Activated CD4-positive, CD25-positive, alpha-beta regulatory T cell treated with anti-CD3 and anti-CD28 coated beads, Interleukin-2, amount 50 U/mL, for 24 hours (primary cell): Measurements from ENCODE around the gene C12orf57.
A peak's percentile ranks its signal among the peaks of the same experiment; 100 is the strongest.

Experiments
- ATAC-seq, 2 donors: fragments of 150-1000 bp; cut with Tn5 transposase; one replicate each; pipeline ENCODE4 v1.10.0; 2021; ENCODE audit warnings: mild to moderate bottlenecking in 1 of 2, moderate library complexity in 1 of 2

The C12orf57 gene

DNA sequence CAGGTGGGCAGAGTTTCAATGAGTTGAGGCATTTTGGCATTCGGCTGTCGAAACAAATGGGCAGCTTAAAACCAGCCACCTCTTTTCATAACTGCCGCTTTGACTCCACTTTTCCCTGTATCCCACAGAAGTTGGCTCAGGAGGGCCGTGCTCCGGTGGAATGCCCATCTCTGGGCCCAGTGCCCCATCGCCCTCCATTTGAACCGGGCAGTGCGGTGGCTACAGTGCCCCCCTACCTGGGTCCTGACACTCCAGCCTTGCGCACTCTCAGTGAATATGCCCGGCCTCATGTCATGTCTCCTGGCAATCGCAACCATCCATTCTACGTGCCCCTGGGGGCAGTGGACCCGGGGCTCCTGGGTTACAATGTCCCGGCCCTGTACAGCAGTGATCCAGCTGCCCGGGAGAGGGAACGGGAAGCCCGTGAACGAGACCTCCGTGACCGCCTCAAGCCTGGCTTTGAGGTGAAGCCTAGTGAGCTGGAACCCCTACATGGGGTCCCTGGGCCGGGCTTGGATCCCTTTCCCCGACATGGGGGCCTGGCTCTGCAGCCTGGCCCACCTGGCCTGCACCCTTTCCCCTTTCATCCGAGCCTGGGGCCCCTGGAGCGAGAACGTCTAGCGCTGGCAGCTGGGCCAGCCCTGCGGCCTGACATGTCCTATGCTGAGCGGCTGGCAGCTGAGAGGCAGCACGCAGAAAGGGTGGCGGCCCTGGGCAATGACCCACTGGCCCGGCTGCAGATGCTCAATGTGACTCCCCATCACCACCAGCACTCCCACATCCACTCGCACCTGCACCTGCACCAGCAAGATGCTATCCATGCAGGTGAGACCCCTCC, 5.2 kb upstream of the C12orf57 start:
- no peak for ATAC-seq

DNA sequence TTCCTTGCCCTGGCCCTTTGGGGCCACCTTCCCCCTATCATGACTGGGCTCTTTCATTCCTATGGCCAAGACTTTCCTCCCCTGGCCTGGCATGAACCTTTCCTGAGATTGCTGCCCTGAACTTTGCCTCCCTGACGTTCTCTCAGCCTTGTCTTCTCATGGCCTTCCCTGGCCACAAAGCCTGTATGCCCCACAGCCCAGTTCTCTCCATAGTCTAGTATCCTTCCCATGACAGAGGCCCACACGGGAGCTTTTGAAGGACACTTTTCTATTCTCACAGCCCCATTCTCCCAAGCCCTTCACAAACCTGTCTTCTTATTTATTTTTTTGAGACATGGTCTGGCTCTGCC, 4.7 kb upstream of the C12orf57 start:
- no peak for ATAC-seq

DNA sequence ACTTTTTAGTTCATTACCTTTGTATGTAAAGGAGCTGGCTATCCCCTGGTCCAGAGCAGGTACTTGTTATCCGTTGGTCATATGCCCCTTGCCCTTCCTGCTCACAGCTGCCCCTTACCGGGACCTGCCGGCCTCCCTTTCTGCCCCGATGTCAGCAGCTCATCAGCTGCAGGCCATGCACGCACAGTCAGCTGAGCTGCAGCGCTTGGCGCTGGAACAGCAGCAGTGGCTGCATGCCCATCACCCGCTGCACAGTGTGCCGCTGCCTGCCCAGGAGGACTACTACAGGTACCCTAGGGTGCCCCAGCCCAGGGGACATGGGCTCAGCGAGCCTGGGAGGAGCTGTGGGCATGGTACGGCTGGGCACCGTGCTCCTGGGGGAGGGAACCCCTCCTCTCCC, 2.6 kb upstream of the C12orf57 start:
- ATAC-seq: no peak

DNA sequence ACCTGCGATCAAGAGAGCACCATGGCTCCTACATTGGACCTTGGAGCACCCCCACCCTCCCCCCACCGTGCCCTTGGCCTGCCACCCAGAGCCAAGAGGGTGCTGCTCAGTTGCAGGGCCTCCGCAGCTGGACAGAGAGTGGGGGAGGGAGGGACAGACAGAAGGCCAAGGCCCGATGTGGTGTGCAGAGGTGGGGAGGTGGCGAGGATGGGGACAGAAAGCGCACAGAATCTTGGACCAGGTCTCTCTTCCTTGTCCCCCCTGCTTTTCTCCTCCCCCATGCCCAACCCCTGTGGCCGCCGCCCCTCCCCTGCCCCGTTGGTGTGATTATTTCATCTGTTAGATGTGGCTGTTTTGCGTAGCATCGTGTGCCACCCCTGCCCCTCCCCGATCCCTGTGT, 2.0 kb upstream of the C12orf57 start:
- ATAC-seq: no peak

DNA sequence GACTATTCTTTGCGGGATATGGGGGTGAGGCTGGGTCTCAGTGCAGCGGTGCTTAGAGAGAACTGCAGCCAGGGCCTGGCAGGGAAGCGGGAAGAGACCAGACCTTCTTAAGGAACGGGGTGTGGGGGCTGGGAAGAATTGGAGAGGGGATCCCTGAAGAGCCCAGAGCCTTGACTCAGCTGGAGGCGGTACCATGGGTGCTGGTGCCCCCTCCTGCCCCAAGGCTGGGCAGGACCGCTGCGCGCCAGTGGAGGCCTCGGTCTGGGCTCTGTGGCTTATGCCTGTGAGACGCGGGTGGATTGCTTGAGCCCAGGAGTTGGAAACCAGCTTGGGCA, 1.5 kb upstream of the C12orf57 start:
- no peak for ATAC-seq

DNA sequence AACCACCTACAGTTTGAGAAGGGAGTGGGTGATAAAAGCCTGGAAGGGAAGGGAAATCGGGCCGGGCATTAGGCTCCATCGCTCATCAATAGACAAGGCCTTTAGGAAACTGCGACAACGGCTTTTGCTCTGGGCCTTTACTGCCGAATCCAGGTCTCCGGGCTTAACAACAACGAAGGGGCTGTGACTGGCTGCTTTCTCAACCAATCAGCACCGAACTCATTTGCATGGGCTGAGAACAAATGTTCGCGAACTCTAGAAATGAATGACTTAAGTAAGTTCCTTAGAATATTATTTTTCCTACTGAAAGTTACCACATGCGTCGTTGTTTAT, 467 bp upstream of the C12orf57 start:
- ATAC-seq: peak; percentile 47 to 53

DNA sequence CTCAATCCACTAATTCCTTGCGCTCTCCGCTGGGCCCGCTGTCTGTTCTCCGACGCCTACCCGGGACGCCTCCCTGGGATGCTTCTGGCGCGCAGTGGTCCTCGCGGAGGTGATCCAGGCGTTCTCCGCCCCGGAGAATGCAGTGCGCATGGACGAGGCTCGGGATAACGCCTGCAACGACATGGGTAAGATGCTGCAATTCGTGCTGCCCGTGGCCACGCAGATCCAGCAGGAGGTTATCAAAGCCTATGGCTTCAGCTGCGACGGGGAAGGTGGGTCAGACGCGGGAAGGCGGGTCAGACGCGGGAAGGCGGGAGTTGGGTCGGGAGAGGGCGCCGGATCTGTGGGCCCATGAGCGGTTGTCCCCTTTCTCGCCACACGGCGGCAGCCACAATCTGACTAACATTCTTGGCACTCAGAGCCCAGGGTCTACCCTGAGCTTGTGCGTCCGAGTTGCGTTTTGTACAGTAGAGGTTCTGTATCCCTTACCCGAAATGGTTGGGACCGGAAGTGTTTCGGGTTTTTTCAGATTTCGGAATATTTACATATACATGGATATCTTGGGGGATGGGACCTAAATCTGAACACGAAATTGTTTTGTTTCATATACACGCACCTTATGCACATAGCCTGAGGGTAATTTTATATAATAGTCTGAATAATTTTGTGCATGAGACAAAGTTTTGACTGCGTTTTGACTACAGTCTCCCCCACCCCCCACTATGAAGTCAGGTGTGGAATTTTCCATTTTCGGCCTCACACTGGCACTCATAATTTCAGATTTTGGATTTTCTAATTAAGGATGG, 762 bp downstream of the C12orf57 start:
- ATAC-seq: peak; percentile 47 to 54

DNA sequence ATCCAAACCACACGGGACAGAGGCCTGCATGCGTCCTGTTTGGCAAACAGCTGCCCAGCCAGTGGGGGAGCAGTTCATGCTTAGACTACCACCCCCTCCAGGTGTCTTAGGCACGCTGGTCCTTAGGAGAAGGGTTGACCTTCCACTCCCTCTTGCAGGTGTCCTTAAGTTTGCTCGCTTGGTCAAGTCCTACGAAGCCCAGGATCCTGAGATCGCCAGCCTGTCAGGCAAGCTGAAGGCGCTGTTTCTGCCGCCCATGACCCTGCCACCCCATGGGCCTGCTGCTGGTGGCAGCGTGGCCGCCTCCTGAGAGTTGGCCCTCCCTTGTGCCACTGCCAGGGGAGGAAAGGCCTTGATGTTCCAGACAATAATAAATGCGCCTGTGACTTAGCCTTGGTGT, 1.8 kb downstream of the C12orf57 start:
- no peak for ATAC-seq

DNA sequence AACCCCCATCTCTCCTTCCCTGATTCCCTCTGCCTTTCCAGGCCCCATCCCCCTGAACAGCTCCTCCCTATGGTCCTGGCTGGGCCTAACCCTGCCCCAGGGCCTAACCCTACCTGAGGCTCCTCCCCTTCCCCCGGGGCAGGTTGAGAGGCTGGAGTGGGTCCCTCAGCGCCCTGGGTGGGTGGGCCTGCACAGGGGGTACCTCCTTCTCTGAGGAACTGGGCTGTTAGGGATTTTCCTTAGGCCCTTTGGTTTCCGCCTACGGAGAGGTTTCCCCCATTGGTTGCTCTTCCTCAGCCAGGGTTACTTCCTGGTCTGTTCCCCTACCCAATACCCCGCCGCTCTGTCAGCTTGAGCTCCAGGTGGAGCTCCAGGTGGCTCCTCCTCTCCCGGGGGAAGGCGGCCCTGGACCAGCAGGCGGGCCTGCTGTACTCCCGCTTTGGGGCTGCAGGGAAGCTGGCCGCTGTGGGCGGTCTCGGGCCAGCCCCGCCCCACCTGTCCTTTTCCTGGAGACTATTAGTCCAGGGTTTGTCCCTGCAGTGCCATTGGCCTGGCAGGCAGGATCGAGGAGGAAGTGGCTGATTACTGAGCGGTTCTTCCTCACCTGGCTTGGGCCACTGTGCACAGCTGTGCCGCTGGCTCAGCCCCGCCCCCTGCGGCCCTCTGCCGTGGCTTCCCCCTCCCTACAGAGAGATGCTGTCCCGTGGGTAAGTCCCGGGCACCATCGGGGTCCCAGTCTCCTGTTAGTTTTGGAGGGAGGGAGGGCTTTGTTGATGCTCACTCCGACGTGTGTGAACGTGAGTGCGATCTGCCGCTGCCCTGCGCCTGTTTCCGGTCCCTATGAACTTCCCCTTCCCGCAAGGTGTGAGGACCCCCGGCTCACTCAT, 2.5 kb downstream of the C12orf57 start:
- no peak for ATAC-seq

DNA sequence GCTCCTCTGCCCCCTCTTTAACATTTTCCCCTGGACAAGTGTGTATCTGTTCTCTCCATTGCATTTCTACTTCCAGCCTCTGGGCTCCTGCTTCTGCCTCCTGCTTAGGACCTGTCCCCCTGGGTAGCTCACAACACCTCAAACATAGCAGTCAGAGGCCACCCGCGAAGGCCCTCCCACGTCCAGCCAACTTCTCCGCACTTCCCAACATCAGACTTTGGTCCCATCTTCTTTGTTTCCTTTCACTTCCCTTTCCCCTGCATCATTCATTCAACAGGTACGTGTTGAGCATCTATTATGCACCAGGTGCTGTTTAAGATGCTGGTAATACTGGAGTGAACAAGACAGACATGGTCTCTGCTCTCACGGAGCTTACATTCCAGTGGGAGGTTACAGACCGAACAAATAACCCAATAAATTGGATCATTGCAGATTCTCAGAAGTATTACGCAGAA, 3.1 kb downstream of the C12orf57 start:
- ATAC-seq: no peak

DNA sequence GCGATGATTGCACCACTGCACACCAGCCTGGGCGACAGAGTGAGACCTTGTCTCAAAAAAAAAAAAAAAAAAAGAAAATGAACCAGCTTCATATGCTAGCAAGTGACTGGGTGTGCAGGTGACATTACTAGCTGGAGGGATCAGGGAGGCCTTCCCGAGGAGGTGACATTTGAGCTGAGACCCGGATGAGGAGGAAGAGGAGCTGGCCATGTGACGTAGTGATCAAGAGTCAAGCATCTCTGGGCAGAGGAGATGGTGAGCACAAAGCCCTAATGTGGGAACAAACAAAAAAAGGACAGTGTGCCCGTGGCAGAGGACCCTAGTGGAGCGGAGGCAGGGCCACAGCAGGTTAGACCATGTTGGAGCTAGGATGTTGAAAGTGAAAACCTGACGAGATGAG, 3.8 kb downstream of the C12orf57 start:
- no peak for ATAC-seq

DNA sequence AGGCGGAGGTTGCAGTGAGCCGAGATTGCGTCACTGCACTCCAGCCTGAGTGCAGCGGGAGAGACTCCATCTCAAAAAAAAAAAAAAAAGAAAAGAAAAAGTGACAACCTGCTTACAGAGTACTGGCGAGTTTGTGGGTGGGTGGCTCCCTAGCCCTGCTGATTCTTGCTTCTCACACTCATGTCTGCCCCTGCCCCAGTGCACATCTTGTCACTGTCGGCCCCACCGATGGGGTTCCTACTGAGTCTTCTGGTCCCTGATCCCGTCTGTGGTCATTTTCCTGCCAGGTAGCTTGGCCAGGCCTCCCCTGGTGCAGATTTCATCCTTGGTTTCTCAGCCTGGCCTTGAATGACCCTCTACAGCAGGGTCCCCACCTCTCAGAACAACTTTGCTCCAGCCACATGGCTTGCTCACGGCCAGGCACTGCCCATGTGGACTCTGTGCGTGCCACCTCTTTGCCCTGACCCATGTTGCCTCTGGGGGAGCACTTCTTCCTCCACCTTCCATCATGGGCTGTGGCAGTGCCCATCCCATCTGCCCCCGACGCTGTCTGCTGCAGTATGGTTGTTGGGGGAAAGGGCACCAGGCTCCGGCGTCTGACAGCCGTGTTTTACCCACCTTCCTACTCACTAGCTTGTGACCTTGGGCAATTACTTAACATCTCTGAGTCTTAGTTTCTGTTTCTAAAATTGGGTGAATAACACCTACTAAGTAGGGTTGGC, 5.2 kb downstream of the C12orf57 start:
- peak; percentile 30 to 44 for ATAC-seq

DNA sequence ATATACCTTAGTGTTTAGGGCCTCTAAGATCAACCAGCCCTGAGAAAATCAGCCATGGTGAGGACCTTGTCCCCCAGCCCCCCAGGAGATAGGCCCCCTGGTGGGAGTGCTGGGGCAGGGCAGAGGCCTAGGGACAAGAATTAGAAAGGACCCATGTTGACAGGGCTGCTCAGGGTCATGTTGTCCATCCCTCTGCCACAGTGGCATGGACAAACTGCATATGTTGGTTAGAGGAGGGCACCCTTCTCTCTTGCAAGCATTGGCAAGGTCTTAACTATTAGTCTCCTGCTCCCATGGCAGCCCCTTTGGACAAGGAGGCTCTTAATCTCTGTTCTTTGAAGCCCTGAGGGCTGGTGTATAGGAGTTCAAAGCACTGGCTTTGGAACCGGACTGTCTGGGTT, 6.6 kb downstream of the C12orf57 start:
- no peak for ATAC-seq

DNA sequence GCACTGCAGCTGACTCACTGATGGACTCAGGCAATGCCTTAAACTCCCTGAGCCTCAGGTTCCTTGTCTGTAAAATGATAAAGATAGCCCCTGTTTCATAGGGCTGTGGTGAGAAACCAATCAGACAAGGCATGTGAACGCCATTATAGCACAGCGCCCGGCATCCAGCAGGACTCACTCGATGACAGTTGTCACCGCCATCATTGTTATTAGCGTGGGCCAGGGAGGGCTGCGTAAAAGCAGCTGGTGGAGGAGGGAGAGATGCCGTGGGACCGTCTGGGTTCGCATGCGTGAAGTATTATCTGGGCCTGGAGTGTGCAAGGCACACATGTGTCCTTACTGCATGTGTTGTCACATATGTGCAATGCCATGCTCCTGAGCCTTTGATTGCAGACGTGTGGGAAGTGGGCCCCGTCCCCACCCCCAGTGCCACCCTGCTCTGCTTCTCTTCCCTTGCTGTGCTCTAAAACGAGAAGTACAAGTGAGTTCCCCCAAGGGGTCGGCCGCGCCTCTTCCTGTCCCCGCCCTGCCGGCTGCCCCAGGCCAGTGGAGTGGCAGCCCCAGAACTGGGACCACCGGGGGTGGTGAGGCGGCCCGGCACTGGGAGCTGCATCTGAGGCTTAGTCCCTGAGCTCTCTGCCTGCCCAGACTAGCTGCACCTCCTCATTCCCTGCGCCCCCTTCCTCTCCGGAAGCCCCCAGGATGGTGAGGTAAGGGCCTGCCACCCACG, 7.2 kb downstream of the C12orf57 start, which contains the start of gene PTPN6:
Gene PTPN6, plus strand, starts transcription at position 546 of the 730 bp plus-strand sequence. Its CDS starts 157 bp downstream, at position 703.
- peak; percentile 25 to 28 for ATAC-seq

DNA sequence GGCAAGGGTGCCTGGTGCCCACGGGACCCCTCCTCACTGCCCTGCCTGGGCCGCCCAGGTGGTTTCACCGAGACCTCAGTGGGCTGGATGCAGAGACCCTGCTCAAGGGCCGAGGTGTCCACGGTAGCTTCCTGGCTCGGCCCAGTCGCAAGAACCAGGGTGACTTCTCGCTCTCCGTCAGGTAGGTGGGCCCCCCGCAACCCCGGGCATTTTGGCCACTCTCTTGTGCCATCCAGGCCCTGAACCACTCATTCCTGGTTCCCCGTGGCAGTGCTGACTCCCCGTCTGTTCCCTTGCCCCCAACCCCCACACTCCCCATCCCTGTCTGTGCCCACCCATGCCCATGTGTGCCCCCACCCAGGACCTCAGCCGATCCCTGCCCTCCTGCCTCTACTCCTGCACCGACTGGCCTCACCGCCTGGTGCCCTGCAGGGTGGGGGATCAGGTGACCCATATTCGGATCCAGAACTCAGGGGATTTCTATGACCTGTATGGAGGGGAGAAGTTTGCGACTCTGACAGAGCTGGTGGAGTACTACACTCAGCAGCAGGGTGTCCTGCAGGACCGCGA, 7.8 kb downstream of the C12orf57 start:
- ATAC-seq: peak; percentile 4 to 10

DNA sequence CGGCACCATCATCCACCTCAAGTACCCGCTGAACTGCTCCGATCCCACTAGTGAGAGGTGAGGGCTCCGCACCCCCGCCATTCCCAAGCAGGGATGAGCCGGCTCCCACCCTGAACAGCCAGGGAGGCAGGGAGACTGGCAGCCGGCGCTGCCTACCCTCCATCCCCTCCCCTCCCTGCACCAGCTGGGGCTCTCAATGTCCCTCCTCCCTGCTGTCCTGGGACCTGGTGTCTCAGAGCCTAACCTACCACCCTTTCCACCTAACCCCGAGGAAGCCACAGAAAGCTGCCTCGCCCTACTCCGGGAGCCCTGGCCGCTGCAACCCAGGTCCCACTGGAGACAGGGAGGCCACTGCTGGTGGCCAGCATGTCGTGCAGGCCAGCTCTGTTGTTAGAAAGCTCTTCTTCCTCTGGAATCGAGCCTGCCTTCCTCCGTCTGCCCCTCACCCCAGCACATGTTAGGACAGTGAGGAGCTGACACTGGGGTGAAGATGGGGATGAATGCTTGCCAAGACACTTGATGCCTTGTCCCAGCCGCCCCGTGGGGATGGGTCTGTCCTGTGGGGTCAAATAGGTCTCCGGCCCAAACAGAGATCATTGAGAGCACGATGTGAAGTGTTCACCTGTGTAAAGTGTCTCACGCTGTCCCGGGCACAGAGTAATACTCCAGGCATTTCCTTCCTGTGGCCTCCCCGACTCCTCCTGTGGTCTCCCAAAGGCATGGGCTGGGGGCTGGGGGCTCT, 8.5 kb downstream of the C12orf57 start:
- no peak for ATAC-seq

DNA sequence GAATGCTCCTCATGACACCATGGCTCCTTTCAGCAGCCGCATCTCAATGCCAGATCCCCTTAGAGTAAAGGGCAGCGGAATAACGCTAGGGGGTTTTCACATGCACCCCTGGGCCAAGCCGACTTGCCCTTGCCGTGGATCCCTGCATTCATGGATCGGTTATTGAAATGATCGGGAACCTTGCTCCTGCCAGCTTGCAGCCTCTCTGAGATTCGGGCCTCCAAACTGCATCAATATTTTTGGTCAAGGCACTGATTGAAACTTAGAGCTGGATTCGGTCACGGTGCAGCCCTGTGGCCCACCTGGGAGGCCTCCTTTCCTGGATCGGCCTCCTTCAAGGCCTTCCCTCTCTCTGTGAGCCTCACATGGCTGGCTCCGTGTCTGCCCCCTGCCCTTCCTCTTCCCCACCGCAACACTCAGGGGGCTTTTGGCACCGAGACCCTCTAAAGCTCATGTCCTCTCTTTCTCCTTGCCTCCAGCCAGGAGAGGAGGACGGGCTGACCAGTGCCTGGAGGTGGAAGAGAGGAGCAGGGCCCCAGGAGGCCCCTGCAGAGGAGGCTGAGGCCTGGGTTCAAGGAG, 9.1 kb downstream of the C12orf57 start:
- ATAC-seq: no peak

DNA sequence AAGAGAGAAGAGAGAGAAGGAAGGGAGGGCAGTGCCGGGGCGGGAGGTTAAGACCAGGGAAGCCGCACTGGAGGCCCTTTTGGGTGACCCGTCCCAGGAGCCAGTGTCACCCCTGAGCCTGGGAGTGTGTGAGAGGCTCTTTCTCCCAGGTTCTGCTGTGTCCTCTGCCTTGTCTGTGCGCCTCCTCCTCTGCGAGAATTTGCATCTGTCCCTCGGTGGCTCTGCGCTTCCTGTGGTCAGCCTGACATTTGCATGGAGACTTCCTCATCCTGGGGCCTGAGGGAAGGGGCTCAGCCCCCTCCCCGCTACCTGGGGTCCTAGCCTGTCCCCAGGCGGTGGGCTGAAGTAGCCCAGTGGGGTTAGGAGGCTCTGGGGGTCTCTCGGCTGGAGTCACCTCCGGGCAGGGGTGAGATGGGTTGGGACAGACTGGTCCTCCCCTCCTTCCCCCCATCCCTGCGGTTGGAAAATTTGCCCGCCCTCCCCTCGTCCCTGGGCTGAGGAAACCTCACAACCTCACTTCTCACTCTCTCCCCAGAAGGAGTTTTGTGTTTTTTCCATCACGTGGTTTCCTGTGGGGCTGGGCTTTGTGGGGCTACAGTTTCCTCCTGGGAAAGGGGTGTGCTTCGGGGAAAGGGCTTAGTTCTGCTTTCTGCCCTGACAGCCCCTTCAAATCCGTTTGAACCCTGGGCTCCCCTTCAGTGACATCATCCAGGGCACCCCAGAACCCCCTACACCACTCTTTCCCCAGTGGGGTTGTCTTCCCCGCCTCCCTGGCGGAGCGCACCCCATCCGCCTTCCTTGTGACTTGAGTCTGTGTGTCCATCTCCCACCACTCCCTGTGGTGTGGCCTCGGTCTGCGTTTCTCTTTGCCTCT, 9.9 kb downstream of the C12orf57 start:
- peak; percentile 26 to 28 for ATAC-seq
